BLaER1 (cell line): ENCODE results near the gene KCTD14.
"Not testable (repeated sequence)": the region's sequence is repeated elsewhere in the genome, so short reads cannot be mapped to it uniquely, and the experiment has no call there.

ENCODE experiments used
- H3K27ac ChIP-seq: shearing (Covaris generic); formaldehyde crosslinking; 2 replicates; pipeline ENCODE4 v1.8.1; 2022
- H3K27me3 ChIP-seq: shearing (Covaris generic); formaldehyde crosslinking; 2 replicates; pipeline ENCODE4 v1.8.1; 2022
- H3K36me3 ChIP-seq: shearing (Covaris generic); formaldehyde crosslinking; 2 replicates; pipeline ENCODE4 v1.8.1; 2022
- H3K4me1 ChIP-seq: shearing (Covaris generic); formaldehyde crosslinking; 2 replicates; pipeline ENCODE4 v1.8.1; 2022
- H3K4me2 ChIP-seq: shearing (Covaris generic); formaldehyde crosslinking; 2 replicates; pipeline ENCODE4 v1.8.1; 2022
- H3K4me3 ChIP-seq: shearing (Covaris generic); formaldehyde crosslinking; 2 replicates; pipeline ENCODE4 v1.8.1; 2022
- H3K9ac ChIP-seq: shearing (Covaris generic); formaldehyde crosslinking; 2 replicates; pipeline ENCODE4 v1.8.1; 2022
- H3K9me3 ChIP-seq: shearing (Covaris generic); formaldehyde crosslinking; 2 replicates; pipeline ENCODE4 v1.8.1; 2022
- H4K20me1 ChIP-seq: shearing (Covaris generic); formaldehyde crosslinking; 2 replicates; pipeline ENCODE4 v1.8.1; 2022
- Cebpa-rat ChIP-seq: shearing (Covaris generic); IDR thresholded peaks from 2 replicates; pipeline ENCODE4 v1.8.1; 2022

KCTD14 gene

DNA sequence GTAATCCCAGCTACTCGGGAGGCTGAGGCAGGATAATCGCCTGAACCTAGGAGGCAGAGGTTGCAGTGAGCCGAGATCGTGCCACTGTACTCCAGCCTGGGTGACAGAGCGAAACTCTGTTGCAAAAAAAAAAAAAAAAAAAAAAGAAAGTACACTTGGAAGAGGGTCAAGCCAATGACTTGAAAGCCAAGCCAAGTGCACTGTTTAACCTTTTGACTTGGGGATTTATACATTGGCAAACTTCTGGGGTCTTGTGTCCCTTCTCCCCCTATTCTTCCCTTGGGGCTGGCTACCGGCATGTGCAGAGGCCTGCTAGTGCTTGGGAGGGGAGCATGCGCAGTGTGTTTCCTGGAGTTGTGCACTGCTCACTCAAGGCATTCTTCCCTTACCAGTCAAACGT is 26.3 kb upstream of the KCTD14 start:
- Histone ChIP-seq H3K27me3 (no peaks in the 10 kb centered on the region), H4K20me1 (no peaks in the 10 kb centered on the region), H3K9ac (no peak overlapping the region)

GRCh38 chr11:78048561-78048960 is 25.5 kb upstream of the KCTD14 start:
- no peak for TF ChIP-seq Cebpa-rat

More for the DNA sequence above, 26.3 kb upstream of the KCTD14 start:
- Histone ChIP-seq H3K4me2 (no peak overlapping the region), H3K4me3 (no peak overlapping the region), H3K27ac (no peak overlapping the region), H3K9me3 (0 out of 2 replicates have a peak, but pooled peaks cover 4% of the 10 kb centered on the region), H3K4me1 (peaks cover 9% of the 10 kb centered on the region), H3K36me3 (no peaks in the 10 kb centered on the region)
- no peak for TF ChIP-seq Cebpa-rat

GRCh38 chr11:78046486-78046854 is 23.4 kb upstream of the KCTD14 start:
- Histone ChIP-seq H3K27me3 (no peaks in the 10 kb centered on the region), H3K27ac (no peak overlapping the region), H3K4me2 (peak overlapping the region; percentile 51), H3K4me3 (no peak overlapping the region), H4K20me1 (no peaks in the 10 kb centered on the region), H3K9ac (no peak overlapping the region), H3K36me3 (no peaks in the 10 kb centered on the region), H3K9me3 (0 out of 2 replicates have a peak, but pooled peaks cover 4% of the 10 kb centered on the region), H3K4me1 (peaks cover 9% of the 10 kb centered on the region)
- no peak for TF ChIP-seq Cebpa-rat

More at GRCh38 chr11:78048561-78048960, 25.5 kb upstream of the KCTD14 start:
- Histone ChIP-seq H3K9ac (no peak overlapping the region), H3K27ac (no peak overlapping the region), H3K36me3 (no peaks in the 10 kb centered on the region), H3K27me3 (no peaks in the 10 kb centered on the region), H3K4me2 (no peak overlapping the region), H3K4me1 (peaks cover 9% of the 10 kb centered on the region), H3K9me3 (0 out of 2 replicates have a peak, but pooled peaks cover 4% of the 10 kb centered on the region), H4K20me1 (no peaks in the 10 kb centered on the region), H3K4me3 (no peak overlapping the region)

DNA sequence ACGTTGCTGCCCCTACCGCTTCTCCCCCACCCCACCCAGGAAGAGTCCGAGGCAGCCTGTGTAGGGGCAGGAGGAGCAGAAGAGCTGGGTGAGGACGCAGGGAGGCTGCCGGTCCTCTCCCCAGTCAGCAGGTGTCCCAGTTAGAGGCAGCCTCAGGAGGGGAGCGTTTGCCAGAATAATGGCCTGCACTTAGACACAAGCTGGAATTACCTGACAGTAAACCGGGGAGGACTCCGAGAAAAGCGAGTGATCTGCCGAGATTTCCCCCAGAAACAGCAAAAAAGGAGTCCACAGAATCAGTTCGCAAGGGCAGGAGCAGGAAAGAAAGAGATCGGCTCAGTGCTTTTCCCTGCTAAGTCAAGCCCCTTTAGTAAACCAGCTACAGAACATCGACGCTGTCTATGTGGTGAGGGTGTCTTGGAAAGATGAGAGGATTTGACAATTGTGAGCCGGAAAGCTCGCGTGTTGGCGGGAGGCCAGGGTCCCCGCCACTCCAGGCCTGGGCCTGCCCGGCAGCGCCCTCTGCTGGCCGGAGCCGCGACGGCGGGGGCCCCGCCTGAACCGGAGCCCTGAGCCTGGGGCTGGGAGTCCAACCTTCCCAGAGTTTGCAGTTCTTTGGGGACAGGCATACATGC is 22.9 kb upstream of the KCTD14 start:
- H3K9me3 ChIP-seq = 0 out of 2 replicates have a peak, but pooled peaks cover 4% of the 10 kb centered on the region
- H4K20me1 ChIP-seq = no peaks in the 10 kb centered on the region
- H3K27me3 ChIP-seq = no peaks in the 10 kb centered on the region
- H3K4me1 ChIP-seq = peaks cover 9% of the 10 kb centered on the region
- H3K9ac ChIP-seq = no peak overlapping the region
- no peaks in the 10 kb centered on the region for H3K36me3 ChIP-seq
- H3K27ac ChIP-seq = no peak overlapping the region
- no peak for TF ChIP-seq Cebpa-rat
- H3K4me2 ChIP-seq = peak overlapping the region; percentile 51
- H3K4me3 ChIP-seq = no peak overlapping the region

DNA sequence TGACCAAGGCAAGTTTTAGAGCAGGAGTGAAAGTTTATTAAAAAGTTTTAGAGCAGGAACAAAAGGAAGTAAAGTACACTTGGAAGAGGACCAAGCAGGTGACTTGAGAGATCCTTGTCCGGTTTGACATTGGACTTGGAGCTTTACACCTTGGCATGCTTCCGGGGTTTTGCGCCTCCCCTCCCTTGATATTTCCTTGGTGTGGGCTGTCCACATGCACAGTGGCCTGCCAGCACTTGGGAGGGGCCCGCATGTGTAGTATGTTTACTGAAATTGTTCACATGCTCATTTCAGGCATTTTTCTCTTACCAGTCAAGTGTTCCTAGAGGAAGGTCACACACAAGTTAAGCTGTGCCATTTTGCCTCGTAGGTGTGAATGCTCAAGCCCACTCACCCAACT is 21.6 kb upstream of the KCTD14 start:
- Histone ChIP-seq H3K9me3 (0 out of 2 replicates have a peak, but pooled peaks cover 4% of the 10 kb centered on the region), H4K20me1 (no peaks in the 10 kb centered on the region), H3K27ac (no peak overlapping the region), H3K4me3 (no peak overlapping the region), H3K4me1 (peaks cover 20% of the 10 kb centered on the region), H3K4me2 (no peak overlapping the region), H3K36me3 (no peaks in the 10 kb centered on the region), H3K9ac (no peak overlapping the region), H3K27me3 (no peaks in the 10 kb centered on the region)
- no peak for TF ChIP-seq Cebpa-rat

DNA sequence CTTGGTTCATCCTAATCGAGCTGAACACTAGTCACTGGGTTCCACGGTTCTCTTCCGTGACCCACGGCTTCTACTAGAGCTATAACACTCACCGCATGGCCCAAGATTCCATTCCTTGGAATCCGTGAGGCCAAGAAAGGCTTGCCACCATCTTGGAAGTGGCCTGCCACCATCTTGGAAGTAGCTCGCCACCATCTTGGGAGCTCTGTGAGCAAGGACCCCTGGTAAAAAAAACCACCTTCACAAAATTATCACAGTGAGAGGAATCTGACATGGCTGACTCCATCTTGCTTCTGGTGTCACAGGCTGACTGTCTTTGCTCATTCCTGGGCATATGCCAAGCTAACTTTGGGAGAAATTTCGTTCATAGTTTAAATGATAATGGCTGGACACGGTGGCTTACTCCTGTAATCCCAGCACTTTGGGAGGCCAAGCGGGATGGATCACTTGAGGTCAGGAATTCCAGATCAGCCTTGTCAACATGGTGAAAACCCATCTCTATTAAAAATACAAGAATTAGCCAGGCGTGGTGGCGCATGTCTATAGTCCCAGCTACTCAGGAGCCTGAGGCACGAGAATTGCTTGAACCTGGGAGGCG is 18.9 kb upstream of the KCTD14 start:
- Histone ChIP-seq H3K4me3 (no peak overlapping the region), H3K9ac (no peak overlapping the region), H3K4me1 (peaks cover 26% of the 10 kb centered on the region), H3K9me3 (0 out of 2 replicates have a peak, but pooled peaks cover 4% of the 10 kb centered on the region), H3K36me3 (no peaks in the 10 kb centered on the region), H4K20me1 (no peaks in the 10 kb centered on the region), H3K27ac (no peak overlapping the region), H3K27me3 (no peaks in the 10 kb centered on the region), H3K4me2 (no peak overlapping the region)
- no peak for TF ChIP-seq Cebpa-rat

DNA sequence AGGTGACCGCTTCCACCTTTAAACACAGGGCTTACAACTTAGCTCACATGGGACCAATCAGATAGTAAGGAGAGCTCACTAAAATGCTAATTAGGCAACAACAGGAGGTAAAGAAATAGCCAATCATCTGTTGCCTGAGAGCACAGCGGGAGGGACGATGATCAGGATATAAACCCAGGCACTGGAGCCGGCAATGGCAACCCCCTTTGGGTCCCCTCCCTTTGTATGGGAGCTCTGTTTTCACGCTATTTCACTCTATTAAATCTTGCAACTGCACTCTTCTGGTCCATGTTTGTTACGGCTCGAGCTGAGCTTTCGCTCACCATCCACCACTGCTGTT is 18.3 kb upstream of the KCTD14 start:
- not testable (repeated sequence) for H3K27ac ChIP-seq, H3K9me3 ChIP-seq, H4K20me1 ChIP-seq, H3K4me2 ChIP-seq, H3K27me3 ChIP-seq, H3K36me3 ChIP-seq, H3K4me3 ChIP-seq, H3K9ac ChIP-seq
- peaks cover 25% of the 10 kb centered on the region for H3K4me1 ChIP-seq

- Histone ChIP-seq H3K9ac (no peak overlapping the region), H3K4me2 (peak overlapping the region; percentile 77; the same call in 1 of the 2 replicates), H3K27ac (no peak overlapping the region), H3K27me3 (no peaks in the 10 kb centered on the region), H3K9me3 (0 out of 2 replicates have a peak, but pooled peaks cover 4% of the 10 kb centered on the region), H3K4me1 (peaks cover 19% of the 10 kb centered on the region), H4K20me1 (no peaks in the 10 kb centered on the region), H3K36me3 (no peaks in the 10 kb centered on the region), H3K4me3 (no peak overlapping the region)
- no peak for TF ChIP-seq Cebpa-rat
These were observed 17.8 kb upstream of the KCTD14 start for GRCh38 chr11:78040691-78041379.

DNA sequence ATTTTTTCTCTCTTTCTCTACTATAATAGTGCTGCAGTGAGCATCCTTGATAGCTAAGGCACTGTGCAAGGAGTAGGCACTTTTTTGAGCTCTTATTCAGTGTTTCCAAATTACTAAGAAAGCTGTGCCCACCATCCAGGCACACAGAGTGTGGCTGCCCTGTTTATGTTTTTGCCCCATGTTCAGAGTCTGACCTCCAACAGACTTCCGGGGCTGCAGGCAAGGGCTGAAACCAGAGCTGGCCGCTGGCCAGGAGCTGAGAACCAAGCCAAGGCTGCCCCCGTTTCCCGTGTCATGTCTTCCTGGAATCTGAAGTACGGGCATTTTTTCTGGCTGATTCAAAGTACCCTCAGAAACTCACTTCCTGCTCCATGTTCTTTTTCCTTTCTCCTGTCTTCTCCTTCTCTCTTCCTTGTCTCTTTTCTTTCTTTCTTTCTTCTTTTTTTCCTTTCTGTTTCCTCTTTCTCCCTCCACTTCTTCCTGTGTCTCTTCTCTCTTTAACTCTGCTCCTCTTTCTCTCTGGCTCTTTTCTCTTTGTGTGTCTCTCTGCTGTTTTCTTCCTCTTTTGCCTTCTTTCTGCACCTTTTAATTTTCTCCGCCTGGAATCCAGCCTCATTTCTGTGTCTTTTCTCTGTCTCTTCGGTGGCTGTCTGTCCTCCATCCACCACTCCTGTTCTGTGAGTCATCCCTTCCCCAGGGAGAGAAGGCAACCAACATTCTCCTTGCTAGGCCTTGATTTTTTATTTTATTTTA is 17.0 kb upstream of the KCTD14 start:
- Histone ChIP-seq H3K4me1 (peaks cover 17% of the 10 kb centered on the region), H3K36me3 (no peaks in the 10 kb centered on the region), H3K9me3 (0 out of 2 replicates have a peak, but pooled peaks cover 4% of the 10 kb centered on the region), H3K27me3 (no peaks in the 10 kb centered on the region), H3K4me3 (0 out of 2 replicates have a peak overlapping the region, but pooled peaks have one; percentile 4), H3K9ac (peak overlapping the region; percentile 56; the same call in 1 of the 2 replicates), H3K4me2 (peak overlapping the region; percentile 77), H4K20me1 (no peaks in the 10 kb centered on the region), H3K27ac (peak overlapping the region; percentile 82)
- TF ChIP-seq Cebpa-rat = no peak
